ENCODE data around the gene GTPBP3.
"Not testable (repeated sequence)": the region's sequence is repeated elsewhere in the genome, so short reads cannot be mapped to it uniquely, and the experiment has no call there.

GTPBP3 gene

DNA sequence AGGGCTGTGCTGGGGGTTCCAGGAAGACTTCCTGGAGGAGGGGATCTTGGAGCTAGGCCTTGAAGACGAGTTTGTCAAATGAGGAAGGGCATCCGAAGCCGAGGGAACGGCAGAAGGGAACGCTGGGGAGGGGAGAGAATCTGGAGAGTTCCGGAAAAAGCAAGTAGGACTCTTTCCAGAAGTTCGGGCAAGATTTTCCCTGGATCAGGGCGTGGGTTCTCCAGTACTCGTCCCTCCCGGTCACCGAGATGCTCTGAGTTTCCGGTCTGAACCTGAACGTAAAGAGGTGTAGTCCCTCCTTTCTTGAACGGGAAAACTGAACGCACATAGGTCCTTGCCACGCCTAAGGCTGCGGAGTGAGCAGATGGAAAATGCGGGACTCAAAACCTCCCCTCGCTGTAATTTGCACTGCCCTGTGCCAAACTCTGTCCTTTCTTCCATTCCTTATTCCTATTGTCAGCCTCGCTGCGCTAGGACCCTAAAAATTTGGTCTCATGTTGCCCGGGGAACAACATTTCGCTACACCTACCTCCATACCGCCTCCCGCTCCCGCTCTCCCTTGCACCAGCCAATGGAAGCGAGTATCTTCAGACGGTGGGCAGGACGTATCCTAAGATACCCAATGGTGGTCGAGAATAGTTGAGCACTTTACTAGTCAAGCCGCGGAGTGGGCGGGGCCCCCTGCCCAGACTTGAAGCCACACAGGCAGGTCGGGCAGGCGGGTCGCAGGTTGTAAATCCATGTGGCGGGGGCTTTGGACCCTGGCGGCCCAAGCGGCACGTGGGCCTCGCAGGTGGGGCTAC is at the start of gene GTPBP3:
Gene GTPBP3, plus strand, starts transcription at position 682 of the 803 bp plus-strand sequence. Its CDS starts 59 bp downstream, at position 741.
- DNase-seq = peak; percentile 98

GRCh38 chr19:17289489-17289888 is 47.9 kb upstream of the GTPBP3 start:
- DNase-seq = peak; percentile 73

DNA sequence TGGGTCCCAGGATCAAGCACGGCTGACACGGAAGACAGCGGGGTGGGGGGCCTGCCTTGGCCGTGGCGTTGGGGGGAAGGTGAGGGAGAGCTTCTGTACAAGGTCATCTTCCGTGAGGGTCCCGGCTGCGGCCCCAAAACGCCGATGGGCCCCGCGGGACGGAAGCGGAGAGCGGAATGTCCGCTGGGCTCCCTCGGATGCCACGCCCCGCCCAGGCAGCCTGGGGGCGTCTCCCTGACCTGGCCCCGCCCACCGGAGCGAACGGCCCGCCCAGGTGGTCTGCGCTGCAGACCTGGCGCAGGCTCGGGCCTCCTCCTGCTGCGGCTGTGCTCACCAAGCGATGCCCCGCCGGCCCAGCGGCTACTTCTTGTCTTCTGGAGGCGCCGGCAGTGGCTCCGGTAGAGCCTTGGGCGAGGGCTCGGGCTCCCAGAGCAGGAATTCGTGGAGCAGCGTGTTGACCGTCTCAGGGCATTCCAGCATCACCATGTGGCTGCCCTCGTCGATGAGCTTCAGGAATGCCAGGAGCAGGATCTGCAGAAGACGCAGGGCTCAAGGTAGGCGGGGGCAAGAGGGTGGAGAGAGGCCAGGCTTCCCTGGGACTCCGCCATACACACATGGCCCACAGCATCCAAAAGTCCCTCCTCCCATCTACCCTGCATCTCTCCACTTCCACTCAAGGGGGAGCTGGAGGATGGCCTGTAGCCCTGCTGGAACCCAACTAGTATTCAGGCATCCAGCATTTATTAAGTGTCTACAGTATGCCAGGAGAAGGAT is 44.9 kb upstream of the GTPBP3 start:
- DNase-seq = peak; percentile 79

DNA sequence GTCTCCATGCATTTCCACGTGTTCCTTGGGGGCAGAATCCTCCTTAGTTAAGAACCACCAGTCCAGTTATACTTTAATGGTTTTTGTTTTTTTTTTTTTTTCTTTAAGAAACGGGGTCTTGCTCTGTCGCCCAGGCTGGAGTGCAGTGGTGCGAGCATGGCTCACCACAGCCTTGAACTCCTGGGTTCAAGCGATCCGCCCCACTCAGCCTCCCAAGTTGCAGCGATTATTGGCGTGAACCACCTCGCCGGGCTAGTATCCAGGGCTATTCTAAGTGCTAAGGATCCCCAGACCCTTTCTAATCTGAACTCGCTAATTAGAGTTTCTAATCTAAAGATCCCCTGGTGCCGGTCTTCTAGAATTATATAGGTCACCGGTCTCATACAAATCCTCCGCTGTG is 43.7 kb upstream of the GTPBP3 start:
- DNase-seq = no peak

- peak; percentile 69 for DNase-seq
Measured at GRCh38 chr19:17294051-17294891, 43.1 kb upstream of the GTPBP3 start.

GRCh38 chr19:17295551-17295950 is 41.8 kb upstream of the GTPBP3 start:
- not testable (repeated sequence) for DNase-seq

DNA sequence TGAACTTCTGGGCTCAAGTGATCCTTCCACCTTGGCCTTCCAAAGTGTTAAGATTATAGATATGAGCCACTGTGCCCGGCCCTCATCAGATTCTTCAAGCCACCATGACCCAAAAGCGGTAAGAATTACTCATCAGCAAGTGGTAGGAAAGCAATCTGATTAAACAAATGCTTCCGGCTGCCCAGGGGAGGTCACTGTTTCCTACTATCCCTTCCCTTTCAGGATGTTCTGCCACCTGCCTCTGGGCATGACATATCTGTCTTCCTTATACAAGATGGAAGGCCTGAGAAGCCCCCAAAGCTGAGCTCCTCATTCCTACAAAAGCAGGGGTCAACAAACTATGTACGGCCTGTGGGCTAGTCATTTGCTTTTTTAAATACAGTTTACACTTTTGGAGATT is 41.1 kb upstream of the GTPBP3 start:
- no peak for DNase-seq

- no peak for DNase-seq
Measured at GRCh38 chr19:17296976-17297375, 40.4 kb upstream of the GTPBP3 start.

DNA sequence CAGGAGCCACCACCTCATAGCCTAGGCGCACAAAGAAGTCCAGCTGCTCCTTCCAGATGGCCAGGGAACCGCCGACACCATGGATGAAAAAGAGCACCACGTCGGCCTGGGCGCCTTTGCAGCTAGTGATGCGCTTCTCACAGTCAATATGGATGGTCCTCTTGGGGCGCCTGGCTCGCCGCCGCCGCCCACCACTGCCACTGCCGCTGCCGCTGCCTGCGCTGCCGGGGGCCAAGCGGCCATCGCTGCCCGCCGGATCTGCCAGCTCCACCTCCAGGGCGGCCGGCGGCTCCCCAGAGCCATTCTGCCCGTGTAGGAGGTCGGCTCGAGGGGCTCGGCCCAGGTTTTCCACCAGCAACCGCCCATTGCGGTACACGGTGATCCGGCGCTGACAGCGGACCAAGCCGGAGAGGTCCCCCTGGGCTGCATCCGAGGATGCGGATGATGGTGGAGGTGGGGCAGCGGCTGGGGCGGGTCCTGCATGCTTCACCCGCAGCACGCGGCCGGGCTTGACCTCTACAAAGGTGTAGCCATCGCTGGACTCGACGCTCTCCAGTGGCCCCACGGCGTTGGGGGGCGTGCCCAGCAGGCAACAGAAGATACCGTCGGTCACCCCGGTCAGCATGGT is 36.2 kb upstream of the GTPBP3 start:
- no peak for DNase-seq

DNA sequence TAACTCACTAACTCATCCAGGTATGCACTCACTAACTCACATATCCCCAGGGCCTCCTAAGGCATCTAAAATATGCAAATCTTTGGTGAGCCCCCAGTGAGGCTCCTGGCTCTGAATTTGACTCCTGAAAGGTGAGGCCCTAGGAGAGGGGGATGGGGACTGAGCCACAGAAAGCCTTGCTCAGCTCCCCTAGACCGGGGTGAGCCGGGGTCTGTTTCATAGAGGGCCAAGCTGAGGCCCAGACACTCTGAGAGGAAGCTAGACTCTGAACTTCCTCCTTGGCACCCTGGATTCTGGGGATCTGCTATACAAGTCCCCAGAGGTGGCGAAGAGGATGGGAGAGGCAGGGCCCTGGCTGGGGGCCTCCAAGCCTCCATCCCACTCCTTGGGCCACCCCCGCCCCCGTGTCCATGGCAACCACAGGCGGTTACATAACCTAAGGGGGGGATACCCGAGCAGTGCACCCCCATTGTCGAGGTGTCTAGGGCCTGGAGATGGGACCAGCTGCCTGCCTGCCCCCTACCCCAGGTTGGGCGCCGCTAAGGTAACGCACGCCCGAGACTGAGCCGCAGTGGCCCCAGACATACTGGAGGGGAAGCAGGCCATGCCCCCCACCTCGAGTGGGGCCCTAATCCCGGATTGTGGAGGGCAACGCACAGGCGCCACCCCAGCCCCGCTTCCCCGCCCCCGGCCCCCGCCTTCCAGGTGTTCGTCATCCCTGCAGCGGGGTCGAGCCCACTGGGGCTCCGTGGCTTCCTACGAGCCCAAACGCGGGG is 34.8 kb upstream of the GTPBP3 start:
- DNase-seq = no peak

DNA sequence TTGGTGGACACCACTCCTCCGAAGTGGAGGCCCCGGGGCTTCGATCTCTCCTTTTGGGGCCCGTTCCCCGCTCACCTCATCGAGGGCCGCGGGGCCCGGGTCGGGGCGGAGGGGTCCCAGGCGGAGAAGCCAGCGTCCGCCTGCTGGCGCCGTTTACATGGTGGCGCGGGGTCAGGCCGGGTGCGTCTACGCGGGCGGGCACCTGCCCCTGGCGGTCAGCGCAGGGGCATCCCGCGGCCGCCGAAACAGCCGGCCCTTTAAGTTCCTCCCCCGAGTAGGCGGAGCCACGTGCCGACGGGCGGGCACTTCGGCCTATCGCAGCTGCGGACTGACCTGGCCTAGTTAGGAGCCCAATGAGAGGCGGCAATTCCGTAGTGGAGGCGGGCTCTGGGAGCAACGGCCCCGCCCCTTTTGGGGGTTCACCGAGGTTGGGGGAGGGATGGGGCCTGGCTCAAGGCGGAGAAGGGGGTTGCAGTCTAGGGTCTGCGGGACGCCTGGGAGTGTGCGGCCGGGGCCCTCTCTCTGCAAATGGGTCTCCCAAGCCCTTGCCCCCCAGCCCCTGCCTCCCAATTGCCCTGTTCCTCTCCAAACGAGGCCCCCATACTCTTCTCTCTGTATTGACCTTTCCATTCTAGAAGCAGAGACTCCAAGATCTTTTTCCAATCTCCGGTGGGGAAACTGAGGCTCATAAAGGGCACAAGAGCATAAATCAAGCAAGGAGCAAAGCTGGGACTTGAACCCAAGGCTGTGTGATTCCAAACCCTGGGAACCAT is 34.0 kb upstream of the GTPBP3 start, which contains the start of gene ABHD8:
Gene ABHD8, minus strand, starts transcription at position 259 of the 773 bp plus-strand sequence. CDS start 1,809 bp downstream, outside the sequence.
- peak; percentile 95 for DNase-seq

GRCh38 chr19:17303940-17304267 is 33.4 kb upstream of the GTPBP3 start:
- no peak for DNase-seq

DNA sequence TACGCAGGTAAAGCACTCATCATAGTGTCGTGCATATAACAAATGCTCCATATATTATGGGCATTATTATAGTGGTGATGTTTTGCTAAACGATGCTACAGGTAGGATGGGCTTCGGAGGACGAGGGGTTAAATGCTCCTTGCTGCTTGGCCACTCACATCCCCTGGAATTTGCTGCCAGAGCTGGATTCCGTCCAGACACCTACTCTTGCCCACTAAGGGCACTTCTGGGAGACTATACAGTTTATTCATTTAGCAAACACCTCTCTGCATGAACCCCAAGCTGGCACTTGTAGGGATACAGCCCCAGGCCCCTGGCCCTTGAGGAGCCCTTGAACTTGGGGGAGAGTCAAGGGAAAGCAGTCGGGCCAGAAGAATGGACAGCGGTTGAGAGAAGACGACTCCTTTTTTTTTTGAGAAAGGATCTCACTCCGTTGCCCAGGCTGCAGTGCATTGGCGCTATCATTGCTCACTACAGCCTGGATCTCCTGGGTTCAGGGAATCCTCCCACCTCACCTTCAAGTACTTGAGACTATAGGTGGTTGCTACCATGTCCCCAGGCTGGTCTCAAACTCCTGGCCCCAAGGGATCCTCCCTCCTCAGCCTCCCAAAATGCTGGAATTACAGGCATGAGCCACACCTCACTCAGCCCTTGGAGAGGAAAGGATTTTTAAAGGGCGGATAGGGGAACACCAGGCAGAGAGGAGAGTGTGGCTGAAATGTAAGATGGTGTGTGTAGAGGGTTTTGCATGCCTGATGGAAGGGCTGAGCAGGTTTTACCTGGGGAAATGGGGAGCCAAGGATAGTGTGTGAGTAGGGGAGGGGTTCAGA is 32.8 kb upstream of the GTPBP3 start:
- no peak for DNase-seq

- DNase-seq = no peak
Measured at GRCh38 chr19:17305216-17305516, 32.2 kb upstream of the GTPBP3 start.

DNA sequence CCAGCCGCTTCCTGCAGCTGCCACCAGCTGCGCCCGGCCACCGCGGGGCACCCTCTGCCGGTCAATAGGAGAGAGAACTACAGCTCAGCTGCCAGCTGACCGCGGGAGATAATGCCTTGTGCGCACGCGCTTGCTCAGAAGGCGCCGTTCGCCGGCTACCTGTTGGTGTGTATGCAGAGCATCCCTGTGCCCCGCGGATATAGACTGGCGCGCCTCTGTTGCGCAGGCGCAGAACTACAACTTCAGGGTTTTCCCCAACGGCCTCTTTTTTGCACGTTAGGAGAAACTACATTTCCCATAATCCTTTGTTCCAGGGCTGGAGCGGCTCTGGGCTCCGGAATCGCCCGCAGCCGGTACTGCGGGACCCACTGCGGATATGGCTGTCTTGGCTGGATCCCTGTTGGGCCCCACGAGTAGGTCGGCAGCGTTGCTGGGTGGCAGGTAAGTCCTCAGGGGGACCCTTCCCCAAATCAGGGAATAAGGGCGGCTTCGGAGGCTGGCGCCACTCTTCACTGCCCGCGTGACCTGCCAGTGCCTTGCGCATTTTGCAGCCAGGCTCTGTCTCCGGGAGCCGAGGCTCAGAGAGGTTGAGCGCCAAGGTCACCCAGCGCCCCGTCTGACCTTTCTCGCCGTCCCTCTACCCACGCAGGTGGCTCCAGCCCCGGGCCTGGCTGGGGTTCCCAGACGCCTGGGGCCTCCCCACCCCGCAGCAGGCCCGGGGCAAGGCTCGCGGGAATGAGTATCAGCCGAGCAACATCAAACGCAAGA is 31.7 kb upstream of the GTPBP3 start, which contains the start of gene MRPL34:
Gene MRPL34, plus strand, starts transcription at position 356 of the 768 bp plus-strand sequence. Its CDS starts 21 bp downstream, at position 377.
- DNase-seq = peak; percentile 98

DNA sequence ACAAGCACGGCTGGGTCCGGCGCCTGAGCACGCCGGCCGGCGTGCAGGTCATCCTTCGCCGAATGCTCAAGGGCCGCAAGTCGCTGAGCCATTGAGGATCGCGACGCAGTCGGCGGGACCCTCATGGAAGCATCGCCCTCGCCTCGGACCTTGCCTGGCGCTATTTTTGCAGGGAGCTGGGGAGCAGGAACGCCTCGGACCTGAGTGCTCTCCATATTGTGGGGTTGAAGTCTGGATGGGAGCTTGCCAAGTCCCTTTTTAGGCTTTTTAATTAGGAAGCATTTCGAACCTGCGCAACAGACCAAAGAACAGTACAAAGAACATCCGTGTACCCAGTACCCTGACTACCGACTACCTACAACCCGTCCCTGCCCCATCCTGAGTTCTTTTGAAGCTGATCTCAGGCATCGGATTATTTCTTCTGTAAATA is 31.1 kb upstream of the GTPBP3 start:
- no peak for DNase-seq

GRCh38 chr19:17307876-17308377 is 29.4 kb upstream of the GTPBP3 start:
- no peak for DNase-seq

DNA sequence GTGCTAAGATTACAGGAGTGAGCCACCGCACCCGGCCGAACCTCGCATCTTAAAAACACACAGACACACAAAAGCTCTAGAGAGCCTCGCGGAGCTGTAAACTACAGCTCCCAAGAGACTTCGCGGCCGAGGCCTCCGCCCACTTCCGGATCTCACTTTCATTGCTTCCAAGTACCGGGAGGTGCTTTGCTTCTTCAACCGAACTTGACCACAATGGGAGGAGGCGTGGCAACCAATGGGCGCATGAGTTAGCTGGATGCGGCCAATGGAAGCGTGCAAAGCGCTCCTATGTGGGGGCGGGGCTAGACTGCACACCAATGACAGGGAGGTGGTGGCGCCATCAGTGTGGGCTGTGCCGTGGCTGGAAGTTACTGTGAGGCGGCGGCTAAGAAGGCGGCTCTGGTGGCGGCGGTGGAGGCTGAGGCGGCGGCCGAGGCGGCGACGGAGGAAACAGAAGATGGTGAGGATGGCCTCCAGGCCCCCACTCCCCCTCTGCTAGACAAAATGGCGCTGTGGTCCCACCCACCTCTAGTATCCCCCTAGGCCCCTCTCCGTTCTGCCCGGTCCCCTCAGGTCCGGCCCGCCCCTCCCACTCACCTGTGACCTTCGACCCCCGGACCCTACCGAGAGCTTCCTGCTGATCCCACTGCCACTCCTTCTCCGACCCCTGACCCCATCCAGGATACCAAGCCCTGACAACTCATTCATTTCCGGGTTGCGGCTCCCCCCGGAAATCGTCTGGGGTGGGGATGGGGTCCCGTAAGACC is 28.0 kb upstream of the GTPBP3 start, which contains the start of gene DDA1:
Gene DDA1, plus strand, starts transcription at position 366 of the 767 bp plus-strand sequence. Its CDS starts 92 bp downstream, at position 458.
- DNase-seq = peak; percentile 100

Measured in stimulated activated CD4-positive, alpha-beta T cell treated with anti-CD3 and anti-CD28 coated beads, Interleukin-1b, Interleukin-23, amount 100 ng/mL, for 48 hours (primary cell).